Neural crest cell (in vitro differentiated cells): Measurements from ENCODE around the gene POLN. TPM values are rescaled to one million over a fixed set of nuclear protein-coding genes. Genes with fewer than 3 reads are reported as not detected.

ENCODE experiments used
- DNase-seq: peaks from one replicate; pipeline ENCODE4 v3.0.0; 2021; ENCODE audit warnings: low read depth, mixed read lengths, low spot score
- H3K27ac Mint-ChIP-seq: one replicate; pipeline ENCODE4 v1.8.0; 2021; ENCODE audit warnings: mild to moderate bottlenecking, mixed read lengths; ENCODE audit not compliant: unreplicated experiment
- H3K27me3 Mint-ChIP-seq: 2 replicates; pipeline ENCODE4 v1.8.0; 2021; ENCODE audit warnings: low read depth, mild to moderate bottlenecking, mixed read lengths
- H3K36me3 Mint-ChIP-seq: 2 replicates; pipeline ENCODE4 v1.8.0; 2021; ENCODE audit warnings: low read depth, mild to moderate bottlenecking, mixed read lengths
- H3K4me1 Mint-ChIP-seq: 2 replicates; pipeline ENCODE4 v1.8.0; 2021; ENCODE audit warnings: mixed read lengths
- H3K4me3 Mint-ChIP-seq: one replicate; pipeline ENCODE4 v1.8.0; 2021; ENCODE audit warnings: mild to moderate bottlenecking, mixed read lengths
- H3K9me3 Mint-ChIP-seq: 2 replicates; pipeline ENCODE4 v1.8.0; 2021; ENCODE audit warnings: mixed read lengths
- total RNA-seq: library from RNA; stranded (reverse); gene quantifications from 2 replicates; pipeline ENCODE4 v1.2.1, GENCODE V29; 2021
- TF ChIP-seq, protein P1 (sequence below): fragments of 200-600 bp; sonication (generic); conservative IDR thresholded peaks from 2 replicates; pipeline ENCODE4 v1.5.0; 2021; ENCODE audit warnings: antibody characterized with exemption, mild to moderate bottlenecking

Gene POLN
- total RNA-seq, 1 donor from 2014 or later = 5.6 TPM

DNA sequence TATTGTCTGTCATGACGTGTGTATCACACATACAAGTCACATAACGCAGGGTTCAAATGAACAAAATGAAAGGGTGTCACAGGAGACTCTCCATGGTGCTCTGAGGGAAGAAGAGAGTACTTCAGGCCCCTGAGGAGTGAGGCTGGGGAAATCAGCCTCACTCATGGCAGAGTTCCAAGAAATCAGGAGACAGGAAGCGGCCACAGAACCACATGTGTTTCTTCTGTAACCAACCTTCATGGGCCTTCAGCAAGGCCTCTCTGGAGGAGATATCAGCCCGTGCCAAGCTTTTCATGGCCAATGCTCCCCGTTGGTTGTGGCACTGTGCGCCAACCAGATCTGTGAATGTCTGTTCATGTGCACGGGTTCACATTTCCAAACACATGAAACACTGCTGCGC is 106.8 kb downstream of the POLN start:
- TF ChIP-seq, protein P1, sequence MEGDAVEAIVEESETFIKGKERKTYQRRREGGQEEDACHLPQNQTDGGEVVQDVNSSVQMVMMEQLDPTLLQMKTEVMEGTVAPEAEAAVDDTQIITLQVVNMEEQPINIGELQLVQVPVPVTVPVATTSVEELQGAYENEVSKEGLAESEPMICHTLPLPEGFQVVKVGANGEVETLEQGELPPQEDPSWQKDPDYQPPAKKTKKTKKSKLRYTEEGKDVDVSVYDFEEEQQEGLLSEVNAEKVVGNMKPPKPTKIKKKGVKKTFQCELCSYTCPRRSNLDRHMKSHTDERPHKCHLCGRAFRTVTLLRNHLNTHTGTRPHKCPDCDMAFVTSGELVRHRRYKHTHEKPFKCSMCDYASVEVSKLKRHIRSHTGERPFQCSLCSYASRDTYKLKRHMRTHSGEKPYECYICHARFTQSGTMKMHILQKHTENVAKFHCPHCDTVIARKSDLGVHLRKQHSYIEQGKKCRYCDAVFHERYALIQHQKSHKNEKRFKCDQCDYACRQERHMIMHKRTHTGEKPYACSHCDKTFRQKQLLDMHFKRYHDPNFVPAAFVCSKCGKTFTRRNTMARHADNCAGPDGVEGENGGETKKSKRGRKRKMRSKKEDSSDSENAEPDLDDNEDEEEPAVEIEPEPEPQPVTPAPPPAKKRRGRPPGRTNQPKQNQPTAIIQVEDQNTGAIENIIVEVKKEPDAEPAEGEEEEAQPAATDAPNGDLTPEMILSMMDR = no peak
- H3K4me3 Mint-ChIP-seq = no peak overlapping the region
- DNase-seq = no peak
- peaks cover 19% of the 10 kb centered on the region for H3K4me1 Mint-ChIP-seq
- peaks cover 16% of the 10 kb centered on the region for H3K9me3 Mint-ChIP-seq
- peak overlapping the region; percentile 67 for H3K27ac Mint-ChIP-seq
- H3K27me3 Mint-ChIP-seq = no peaks in the 10 kb centered on the region
- H3K36me3 Mint-ChIP-seq = peaks cover 9% of the 10 kb centered on the region

DNA sequence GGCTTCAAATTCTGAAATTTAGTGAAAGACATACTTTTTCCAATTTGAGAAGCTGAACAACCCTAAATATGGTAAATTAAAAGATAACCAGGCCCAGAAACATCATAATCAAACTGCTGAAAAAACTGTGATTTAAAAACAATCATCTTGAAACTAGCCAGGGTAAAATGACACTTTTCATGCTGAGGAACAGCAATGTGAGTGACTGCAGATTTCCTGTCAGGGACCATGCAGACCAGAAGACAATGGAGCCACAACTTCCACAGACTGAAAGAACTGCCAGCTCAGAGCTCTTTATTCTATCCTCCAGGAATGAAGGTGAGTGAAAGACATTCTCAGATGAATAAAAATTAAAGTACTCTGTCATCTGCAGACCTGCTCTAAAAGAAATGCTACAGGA is 109.5 kb downstream of the POLN start:
- Mint-ChIP-seq H3K27me3 (no peaks in the 10 kb centered on the region), H3K4me3 (no peak overlapping the region), H3K36me3 (peaks cover 9% of the 10 kb centered on the region), H3K27ac (no peak overlapping the region), H3K9me3 (peaks cover 16% of the 10 kb centered on the region), H3K4me1 (peaks cover 10% of the 10 kb centered on the region)
- TF ChIP-seq, protein P1 = no peak
- no peak for DNase-seq

DNA sequence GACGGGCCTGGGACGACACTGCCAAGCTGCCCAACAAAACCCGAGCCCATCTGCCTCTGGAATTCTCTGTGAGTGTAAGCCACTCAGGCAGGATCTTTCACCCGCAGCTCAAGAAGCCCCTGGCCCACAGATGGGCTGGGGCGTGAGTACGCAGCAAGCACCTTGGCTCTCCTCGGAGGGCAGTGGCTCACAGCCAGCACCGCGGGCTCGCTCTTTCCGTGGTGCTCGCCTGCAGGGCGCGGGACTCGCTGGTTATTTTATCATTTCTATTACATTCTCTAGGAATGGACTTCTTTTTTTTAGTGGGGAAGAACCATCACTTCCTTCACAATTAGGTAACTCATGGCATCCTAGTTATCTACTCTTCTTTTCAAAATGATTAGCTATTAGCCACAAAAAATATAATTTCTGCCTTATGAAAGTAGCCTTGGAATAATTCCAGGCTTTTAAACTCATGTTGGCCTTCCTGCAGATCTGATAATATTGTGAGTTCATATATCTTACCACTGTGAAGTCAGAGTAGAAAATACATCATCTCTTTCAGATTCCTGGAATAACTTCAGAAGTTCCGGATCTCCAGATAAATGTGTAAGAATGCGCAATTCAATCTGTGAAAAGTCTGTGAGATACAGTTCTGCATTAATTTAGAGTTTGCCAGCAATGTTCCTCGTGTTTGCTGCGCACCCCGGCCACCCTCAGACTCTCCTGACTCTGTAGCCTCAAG is 114.2 kb downstream of the POLN start:
- no peak overlapping the region for H3K4me3 Mint-ChIP-seq
- H3K9me3 Mint-ChIP-seq = peaks cover 13% of the 10 kb centered on the region
- H3K4me1 Mint-ChIP-seq = peaks cover 35% of the 10 kb centered on the region
- no peak for DNase-seq
- no peak overlapping the region for H3K27ac Mint-ChIP-seq
- no peaks in the 10 kb centered on the region for H3K27me3 Mint-ChIP-seq
- TF ChIP-seq, protein P1 = no peak
- peaks cover 9% of the 10 kb centered on the region for H3K36me3 Mint-ChIP-seq

DNA sequence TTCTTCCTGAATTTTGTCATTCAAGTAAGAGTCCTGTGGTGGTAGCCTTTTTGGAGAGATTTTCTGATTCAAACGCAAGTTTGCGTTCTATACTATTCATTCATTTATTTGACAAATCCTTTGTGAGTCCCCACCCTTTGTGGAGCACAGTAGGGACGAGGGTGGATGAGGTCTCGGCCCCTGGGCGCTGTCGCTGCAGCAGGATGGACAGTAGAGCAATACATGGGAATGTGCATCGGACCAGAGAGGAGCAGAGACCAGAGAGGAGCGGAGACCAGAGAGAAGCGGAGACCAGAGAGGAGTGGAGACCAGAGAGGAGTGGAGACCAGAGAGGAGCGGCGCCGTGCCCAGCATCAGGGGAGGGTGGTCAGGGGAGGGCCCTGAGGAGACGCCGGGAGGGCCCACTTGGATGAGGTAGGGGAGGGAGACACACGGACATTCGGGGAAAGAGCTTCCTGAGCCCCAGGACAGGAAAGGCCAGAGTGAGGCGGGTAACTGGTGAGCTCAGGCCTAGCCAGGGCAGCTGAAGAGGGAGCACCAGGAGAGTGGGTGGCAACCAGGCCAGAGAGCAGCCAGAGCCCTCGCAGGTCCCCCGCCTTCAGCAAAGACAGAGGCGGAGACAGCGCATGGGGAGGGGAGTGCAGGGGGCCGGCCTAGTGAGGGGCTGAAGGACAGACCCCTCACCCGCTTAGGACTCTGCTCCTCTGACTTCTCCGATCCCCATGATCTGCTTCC is 115.4 kb downstream of the POLN start:
- Mint-ChIP-seq H3K27ac (no peak overlapping the region), H3K4me1 (peaks cover 35% of the 10 kb centered on the region), H3K4me3 (no peak overlapping the region), H3K27me3 (no peaks in the 10 kb centered on the region), H3K9me3 (peaks cover 2% of the 10 kb centered on the region), H3K36me3 (peaks cover 3% of the 10 kb centered on the region)
- DNase-seq = no peak
- TF ChIP-seq, protein P1 = no peak

DNA sequence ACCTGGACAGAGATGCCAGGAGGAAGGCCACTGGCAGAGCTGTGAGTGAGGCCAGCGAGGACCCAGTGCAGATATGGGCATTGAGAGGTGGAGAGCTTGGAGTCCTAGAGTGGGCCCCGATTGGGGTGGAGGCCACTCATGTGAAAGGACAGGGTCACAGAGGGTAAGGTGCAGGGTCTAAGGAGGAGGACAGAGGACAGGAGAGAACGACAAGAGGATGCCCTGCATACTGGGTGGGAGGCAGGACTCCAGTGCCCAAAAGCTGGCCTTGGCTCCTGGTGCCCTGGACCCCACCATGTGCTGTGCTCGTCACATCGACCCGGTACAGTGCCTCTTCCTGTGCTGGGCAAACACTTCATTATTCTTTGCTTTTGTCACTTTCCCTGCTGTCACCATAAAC is 116.1 kb downstream of the POLN start:
- H3K4me1 Mint-ChIP-seq = peaks cover 35% of the 10 kb centered on the region
- no peak overlapping the region for H3K27ac Mint-ChIP-seq
- no peaks in the 10 kb centered on the region for H3K27me3 Mint-ChIP-seq
- no peak for DNase-seq
- no peaks in the 10 kb centered on the region for H3K9me3 Mint-ChIP-seq
- H3K36me3 Mint-ChIP-seq = peaks cover 3% of the 10 kb centered on the region
- H3K4me3 Mint-ChIP-seq = no peak overlapping the region
- TF ChIP-seq, protein P1 = no peak
